ENCODE data around the gene MAPK8.

Gene MAPK8

DNA sequence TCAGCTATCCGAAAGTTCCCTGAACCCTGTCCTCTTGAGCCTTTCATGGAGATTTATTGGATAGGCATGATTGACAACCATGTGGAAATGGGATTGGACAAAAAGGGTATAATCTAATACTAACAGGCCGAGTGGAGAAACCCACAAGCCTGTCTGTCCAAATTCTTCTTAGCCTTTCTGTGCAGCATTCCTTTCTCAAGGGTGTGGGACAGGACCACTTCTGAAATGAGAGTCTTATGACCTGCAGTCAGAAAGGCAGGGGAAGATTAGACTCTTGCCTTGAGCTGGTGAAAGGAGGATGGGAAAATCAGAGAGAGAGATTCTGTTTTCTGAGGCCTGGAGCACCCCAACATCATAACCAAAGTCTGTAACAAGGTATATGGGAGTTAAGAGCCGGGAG, 85.5 kb downstream of the MAPK8 start:
- H3K27me3 ChIP-seq: no peaks in the 10 kb centered on the region
- H3K27ac ChIP-seq: no peak overlapping the region
- no peaks in the 10 kb centered on the region for H3K36me3 ChIP-seq
- no peaks in the 10 kb centered on the region for H3K4me1 ChIP-seq (ENCODE audit: control insufficient read depth in 1 of 2, insufficient read depth in 1 of 2, low read depth in 1 of 2, low read length in 1 of 2)
- TF ChIP-seq CTCF (IDR thresholded peaks at IDR 0.05): no peak
- H3K9me3 ChIP-seq: no peaks in the 10 kb centered on the region
- no peak overlapping the region for H3K4me3 ChIP-seq (ENCODE audit: low read depth in 1 of 2, low read length in 1 of 2)

DNA sequence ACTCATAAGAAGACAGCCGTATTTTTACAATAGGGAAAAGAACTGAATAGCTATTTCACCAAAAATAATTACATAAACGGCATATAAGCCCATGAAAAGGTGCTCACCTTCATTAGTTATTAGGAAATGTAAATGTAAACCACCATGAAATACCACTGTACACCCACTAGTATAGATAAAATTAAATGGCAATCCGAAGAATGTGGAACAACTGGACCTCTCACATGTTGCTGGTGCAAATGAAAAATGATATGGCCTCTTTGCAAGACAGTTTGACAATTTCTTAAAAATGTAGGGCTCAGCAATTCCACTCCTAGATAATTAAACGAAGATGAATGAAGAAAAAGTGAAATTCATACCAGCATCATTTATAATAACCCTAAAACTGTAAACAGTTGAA, 91.8 kb downstream of the MAPK8 start:
- Histone ChIP-seq H3K36me3 (no peaks in the 10 kb centered on the region), H3K9me3 (no peaks in the 10 kb centered on the region), H3K4me3 (ENCODE audit: low read depth in 1 of 2, low read length in 1 of 2) (no peak overlapping the region), H3K27me3 (no peaks in the 10 kb centered on the region), H3K4me1 (ENCODE audit: control insufficient read depth in 1 of 2, insufficient read depth in 1 of 2, low read depth in 1 of 2, low read length in 1 of 2) (peaks cover 0 to 10% of the 10 kb centered on the region in 2 experiments), H3K27ac (no peak overlapping the region)
- TF ChIP-seq CTCF (IDR thresholded peaks at IDR 0.05): no peak

DNA sequence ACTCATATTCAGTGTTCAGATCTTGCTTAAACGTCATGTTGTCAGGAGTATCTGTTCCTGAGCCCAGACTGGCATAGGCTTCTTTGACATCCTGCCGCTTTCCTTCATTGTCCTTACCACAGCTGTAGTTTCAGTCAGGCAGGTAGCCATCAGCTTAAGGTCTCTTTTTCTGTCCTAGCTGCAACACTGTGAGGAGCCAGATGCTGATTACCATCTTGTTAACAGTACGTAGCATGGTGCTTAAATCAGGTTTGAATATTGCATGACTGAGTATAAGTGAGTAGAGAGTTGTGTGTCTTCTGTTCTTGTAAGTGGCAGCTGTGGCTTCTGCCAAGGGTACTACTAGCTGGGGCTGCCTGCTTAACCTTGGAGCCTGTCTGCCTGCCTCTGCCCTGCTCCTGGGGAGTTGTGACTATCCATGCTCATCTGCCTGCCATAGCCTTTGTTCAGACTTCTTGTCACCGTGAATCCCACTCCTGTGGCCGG, 92.6 kb downstream of the MAPK8 start:
- no peak overlapping the region for H3K4me3 ChIP-seq (ENCODE audit: low read depth in 1 of 2, low read length in 1 of 2)
- peaks cover 0 to 10% of the 10 kb centered on the region in 2 experiments for H3K4me1 ChIP-seq (ENCODE audit: control insufficient read depth in 1 of 2, insufficient read depth in 1 of 2, low read depth in 1 of 2, low read length in 1 of 2)
- no peaks in the 10 kb centered on the region for H3K27me3 ChIP-seq
- H3K9me3 ChIP-seq: no peaks in the 10 kb centered on the region
- no peak overlapping the region for H3K27ac ChIP-seq
- TF ChIP-seq CTCF (IDR thresholded peaks at IDR 0.05): no peak
- no peaks in the 10 kb centered on the region for H3K36me3 ChIP-seq

DNA sequence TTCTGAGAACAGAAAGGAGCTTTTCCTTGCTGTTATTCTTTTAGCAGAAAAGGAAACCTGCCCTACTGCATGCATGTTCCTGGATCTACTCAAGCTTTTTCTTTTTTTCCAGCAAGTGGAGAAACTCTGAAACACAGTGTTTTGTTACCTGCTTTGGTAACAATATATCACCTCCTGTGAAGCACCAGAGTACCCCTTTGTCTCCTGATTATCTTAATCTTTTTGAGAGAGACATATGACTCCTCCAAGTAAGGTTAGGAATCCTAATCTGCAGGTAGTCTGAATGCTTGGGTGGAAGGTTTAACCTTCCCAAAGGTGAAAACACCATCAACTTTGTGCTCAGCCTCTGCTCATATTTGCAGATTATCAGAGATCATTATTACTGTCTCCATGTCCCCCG, 93.1 kb downstream of the MAPK8 start:
- Histone ChIP-seq H3K36me3 (no peaks in the 10 kb centered on the region), H3K27me3 (no peaks in the 10 kb centered on the region), H3K4me1 (ENCODE audit: control insufficient read depth in 1 of 2, insufficient read depth in 1 of 2, low read depth in 1 of 2, low read length in 1 of 2) (peaks cover 0 to 13% of the 10 kb centered on the region in 2 experiments), H3K4me3 (ENCODE audit: low read depth in 1 of 2, low read length in 1 of 2) (no peak overlapping the region), H3K27ac (no peak overlapping the region), H3K9me3 (no peaks in the 10 kb centered on the region)
- TF ChIP-seq CTCF (IDR thresholded peaks at IDR 0.05): no peak

DNA sequence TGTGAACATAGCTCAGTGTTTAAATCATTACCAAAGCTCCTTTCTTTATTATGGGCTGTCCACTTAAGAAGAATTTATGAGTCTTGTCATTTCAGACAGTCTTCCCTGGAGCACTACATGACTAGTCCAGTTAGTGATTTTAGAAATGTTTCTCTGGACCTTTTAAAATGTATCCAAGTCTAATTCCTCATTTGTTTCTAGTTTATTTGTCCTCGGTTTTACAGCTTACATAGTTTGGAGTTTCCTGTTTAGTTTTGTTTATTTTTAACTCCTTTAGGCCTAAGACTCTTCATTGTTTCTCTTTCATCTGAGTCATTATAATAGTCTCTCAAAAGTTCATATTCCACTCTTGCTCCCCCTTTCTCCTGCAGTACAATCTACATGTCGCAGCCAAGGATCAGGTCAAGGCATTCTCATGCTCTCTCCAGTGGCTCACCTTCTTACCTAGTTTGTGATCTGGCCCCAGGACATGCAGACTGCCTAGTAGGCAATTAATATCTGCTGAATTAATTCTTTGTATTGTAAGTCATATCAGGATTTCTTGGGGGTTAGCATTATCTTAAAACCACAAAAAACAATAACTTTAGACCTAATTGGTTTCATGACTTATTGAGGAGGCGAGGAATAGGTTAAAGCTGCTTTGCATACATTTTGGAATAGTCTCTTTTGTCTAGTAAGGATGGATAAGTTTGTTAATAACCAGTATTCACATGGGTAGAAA, 93.8 kb downstream of the MAPK8 start:
- H3K9me3 ChIP-seq: no peaks in the 10 kb centered on the region
- no peak overlapping the region for H3K27ac ChIP-seq
- peaks cover 3 to 16% of the 10 kb centered on the region in 2 experiments for H3K4me1 ChIP-seq (ENCODE audit: control insufficient read depth in 1 of 2, insufficient read depth in 1 of 2, low read depth in 1 of 2, low read length in 1 of 2)
- no peaks in the 10 kb centered on the region for H3K27me3 ChIP-seq
- no peak for TF ChIP-seq CTCF (IDR thresholded peaks at IDR 0.05)
- H3K36me3 ChIP-seq: no peaks in the 10 kb centered on the region
- no peak overlapping the region for H3K4me3 ChIP-seq (ENCODE audit: low read depth in 1 of 2, low read length in 1 of 2)
